NCI-H146 treated with DMSO at 0.1 percent for 48 hours (cell line): ENCODE data around the gene LYSMD3.

Source experiments
- DNase-seq: peaks from one replicate; lab custom pipeline; 2025; ENCODE audit not compliant: unreplicated experiment; lab: John Stamatoyannopoulos, UW

LYSMD3 gene

DNA sequence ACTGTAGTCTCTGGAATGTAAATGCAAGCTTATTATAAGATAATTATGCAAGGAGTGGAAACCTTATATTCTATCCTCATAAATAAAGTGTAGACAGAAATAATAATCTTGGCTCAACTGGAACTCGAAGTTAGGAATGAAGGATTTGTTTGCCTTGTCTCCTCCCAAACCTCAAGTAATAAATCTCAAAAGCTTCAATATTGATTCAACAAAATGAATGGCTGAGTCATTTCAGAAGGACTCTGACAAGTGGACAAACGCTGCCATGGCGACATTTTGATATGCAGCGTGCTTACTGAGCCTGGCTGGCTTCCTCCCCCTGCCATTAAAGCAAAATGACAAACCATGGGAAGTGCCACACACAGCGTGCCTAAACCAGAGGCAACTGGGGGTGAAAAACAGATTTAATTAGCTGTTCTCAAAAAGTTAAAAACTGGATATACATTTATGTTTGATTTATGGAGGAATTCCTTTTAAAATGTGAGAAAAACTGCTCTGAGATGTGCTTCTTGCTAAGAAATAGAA is 18.7 kb upstream of the LYSMD3 start:
- DNase-seq, result peak; percentile 63

DNA sequence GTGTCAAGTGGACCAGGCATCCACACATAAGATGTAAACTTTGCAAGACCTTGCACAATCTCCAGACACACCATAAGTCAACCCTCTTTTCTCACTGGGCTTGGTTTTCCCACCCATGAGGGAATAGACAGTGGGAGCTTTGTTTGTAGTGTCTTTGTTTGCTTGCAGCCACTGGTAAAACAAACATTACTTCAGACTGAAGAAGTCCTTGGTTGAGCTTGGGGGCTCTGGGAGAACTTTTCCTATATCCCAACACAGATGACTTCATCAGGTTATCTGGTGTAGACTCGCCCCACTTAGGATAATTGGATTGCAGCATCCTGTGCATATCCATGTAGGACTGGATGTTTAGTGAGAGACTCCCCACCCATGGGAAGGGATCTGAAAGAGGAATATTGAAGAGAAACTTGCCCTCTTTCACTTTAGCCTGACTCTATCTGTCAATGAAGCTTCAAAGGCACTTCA is 17.7 kb upstream of the LYSMD3 start:
- no peak for DNase-seq

GRCh38 chr5:90546216-90546837 is 16.9 kb upstream of the LYSMD3 start:
- DNase-seq, result no peak

GRCh38 chr5:90545511-90545910 is 16.1 kb upstream of the LYSMD3 start:
- DNase-seq, result no peak

DNA sequence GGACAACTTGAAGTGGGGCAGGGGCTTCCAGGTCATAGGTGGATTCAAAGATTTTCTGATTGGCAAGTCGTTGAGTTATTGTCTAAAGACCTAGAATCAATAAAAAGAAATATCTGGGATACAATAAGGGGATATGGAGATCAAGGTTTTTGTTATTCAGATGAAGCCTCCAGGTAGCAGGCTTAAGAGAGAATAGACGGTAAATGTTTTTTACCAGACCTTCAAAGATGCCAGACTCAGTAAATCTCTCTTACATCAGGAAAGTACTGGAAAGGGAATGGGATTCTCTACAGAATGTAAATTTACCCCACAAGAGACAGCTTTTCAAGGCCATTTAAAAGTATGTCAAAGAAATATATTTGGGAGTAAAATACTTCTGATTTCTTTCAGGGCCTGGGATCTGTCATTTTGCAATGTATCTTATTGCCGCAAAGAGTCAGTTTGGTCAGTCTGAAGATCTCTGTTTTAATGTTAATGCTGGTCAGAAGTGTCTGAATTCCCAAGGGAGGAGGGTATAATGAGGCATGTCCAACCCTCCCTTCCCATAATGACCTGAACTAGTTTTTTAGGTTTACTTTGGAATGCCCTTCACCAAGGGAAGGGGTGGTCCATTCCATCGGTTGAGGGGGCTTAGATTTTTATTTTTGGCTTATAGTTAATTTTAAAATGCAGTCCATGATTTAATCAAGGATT is 13.6 kb upstream of the LYSMD3 start:
- no peak for DNase-seq

GRCh38 chr5:90534922-90535321 is 5.5 kb upstream of the LYSMD3 start:
- DNase-seq, result no peak

DNA sequence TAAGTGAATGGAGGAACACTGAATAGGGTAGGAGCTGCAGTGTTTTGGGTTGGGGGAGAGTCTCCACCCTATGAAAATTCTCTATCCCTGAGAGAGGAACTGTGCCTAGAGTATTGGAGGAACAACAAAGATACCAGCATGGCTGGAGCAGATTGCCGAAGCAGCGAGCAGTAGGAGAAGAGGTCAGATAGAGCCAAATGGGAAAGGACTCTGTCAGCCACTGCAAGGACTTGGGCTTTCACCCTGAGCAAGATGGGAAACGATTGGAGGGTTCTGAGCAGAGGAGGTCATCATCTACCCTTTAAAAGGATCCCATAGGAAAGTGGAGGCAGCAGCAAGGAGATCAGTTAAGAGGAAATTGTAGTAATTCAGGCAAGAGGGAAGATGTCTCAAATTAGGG is 4.4 kb upstream of the LYSMD3 start:
- no peak for DNase-seq

DNA sequence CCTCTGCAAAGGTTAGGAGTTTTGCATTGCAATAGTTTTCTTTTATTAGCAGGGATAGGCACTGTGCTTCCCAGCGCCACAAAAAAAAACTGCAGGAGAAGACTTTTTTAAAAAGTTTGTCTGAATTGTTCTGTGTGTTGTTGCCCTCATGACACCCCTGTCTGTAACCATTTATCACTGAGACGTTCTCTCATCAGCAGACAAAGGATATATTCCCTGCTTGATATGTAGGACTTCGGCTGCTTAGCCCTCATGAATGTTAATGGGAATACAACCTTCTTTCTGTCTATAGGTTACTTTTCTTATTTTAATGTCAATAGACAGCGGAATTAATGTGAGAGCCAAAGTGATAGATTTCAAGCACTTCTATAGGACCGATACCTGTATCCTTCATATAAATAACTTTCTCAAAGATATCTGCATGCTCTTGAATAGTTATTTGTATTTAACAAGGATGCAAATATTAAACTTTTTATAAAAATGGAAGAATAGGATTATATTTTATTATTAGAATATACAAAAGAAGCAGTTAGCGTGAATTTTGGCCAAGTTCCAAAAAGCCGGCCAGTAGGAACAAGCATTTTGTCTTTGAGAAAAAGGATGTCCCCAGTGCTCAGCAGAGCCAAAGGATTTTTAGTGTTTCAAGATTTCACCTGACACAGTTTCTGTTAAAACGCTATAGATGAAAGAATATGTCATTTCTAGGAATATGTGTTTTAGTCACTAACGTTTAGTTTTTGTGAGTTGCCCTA is 1.5 kb upstream of the LYSMD3 start:
- no peak for DNase-seq

DNA sequence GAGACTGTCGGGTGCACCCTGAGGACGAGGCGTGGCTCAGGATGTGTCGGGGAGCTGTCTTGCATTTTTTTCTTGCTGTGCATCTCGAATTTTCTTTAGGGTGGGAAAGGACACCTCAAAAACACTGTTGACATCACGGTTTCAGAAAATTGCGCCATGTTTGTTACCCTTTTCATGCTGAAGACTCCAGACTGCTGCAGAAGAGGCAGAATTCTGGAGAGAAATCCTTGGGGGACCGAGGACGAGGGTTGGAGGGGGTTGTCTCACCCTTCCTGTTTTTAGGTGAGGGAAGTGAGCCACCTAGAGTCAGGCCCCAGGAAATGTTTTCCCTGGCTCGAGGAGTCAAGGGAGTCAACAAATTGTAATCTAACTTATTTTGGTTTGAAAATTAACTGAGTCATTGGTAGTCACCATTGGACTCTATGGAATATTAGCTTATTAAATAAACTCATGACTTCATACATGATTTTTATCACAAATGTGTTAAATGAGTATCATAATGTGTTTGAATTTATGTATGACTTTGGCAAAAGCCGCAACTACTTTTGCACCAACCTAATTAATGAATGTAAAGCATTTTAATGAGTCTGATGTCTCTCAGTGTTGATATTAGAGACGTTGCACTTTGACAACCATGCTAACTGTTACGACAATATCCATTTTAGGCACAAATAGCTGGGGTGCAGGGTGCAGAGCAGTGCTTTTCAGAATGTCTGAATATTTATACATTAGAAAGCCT is 724 bp upstream of the LYSMD3 start:
- peak; percentile 61 for DNase-seq

DNA sequence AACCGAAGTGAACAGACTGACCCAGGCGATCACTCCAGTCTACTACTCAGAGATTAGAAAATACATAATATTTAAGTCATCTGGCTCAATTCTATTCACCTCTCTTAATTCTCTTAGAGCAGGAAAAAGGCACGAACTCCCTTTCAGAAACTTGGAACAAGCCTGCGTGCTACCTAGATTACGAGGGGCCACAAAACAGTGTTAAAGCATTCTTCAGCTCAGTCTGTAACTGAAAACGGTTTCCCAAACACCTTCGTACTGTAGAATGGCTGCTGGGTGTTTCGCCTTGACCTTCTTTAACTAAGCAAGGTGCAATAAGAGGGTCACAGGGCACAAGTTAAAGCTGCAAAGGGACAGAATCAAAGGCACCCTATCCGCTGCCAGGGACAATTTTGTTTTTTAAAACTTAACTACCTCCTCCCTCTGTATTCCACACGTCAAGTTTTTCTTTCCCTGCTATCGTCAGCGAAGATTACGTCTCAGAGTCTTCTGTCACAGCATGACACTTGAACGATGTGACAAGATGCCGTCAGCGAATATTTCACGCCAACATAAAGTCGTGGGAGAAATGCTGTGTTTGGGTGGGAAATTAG is 687 bp downstream of the LYSMD3 start:
- DNase-seq, result no peak

- no peak for DNase-seq
Observed at GRCh38 chr5:90519081-90519480, 10.3 kb downstream of the LYSMD3 start.

- peak; percentile 38 for DNase-seq
Observed at GRCh38 chr5:90518661-90519060, 10.7 kb downstream of the LYSMD3 start.

DNA sequence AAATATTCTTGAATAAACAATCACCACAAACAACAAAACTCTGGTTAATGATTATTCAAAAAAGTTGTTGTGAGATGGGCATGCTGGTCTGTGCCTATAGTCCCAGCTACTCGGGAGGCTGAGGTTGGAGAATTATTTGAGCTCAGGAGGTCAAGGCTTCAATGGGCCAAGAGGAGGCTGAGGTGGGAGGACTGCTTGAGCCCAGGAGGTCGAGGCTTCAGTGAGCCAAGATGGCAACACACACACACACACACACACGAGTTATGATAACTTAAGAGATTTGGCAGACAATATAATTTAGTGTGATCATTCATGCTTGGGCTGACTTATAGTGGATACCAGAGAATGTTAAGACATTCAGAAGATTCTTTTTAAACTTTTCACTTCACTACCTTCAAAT is 14.9 kb downstream of the LYSMD3 start:
- DNase-seq, result no peak

GRCh38 chr5:90510438-90510837 is 18.9 kb downstream of the LYSMD3 start:
- DNase-seq, result no peak

DNA sequence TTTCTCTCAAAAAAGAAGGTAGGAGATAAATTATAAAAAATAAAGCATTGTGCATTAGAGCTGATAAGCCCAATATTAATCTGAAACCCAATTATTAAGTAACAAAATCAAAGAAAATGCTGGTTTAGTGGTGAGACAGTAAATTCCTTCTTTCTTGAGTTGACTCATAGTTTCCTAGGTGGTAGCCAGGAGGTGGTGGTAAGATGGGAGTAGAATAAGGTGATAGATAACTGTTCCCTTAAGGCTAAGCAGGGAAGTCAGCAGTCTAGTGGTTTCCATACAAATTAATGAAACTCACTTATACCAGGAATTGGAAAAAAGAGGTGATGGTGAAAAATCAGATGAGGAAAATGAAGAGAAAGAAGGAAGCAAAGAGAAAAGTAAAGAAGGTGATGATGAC is 23.2 kb downstream of the LYSMD3 start:
- no peak for DNase-seq

- no peak for DNase-seq
Observed at GRCh38 chr5:90504743-90505142, 24.6 kb downstream of the LYSMD3 start.

GRCh38 chr5:90503596-90503995 is 25.8 kb downstream of the LYSMD3 start:
- no peak for DNase-seq

- no peak for DNase-seq
Observed at GRCh38 chr5:90495146-90495545, 34.2 kb downstream of the LYSMD3 start.

DNA sequence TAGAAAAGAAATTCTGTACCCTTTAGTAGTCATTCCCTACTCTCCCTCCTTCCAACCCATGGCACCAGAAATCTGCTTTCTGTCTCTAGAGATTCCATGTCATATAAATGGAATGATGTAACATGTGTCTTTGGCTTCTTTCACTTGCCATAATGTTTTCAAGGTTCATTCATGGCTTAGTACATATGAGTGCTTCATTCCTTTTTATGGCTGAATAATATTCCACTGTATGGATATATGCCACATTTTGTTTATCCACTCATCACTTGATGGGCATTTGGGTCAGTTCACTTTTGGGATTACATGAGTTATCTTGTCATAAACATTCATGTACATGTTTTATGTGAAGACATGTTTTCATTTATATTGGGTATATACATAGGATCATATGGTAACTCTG is 35.3 kb downstream of the LYSMD3 start:
- no peak for DNase-seq

GRCh38 chr5:90488791-90489190 is 40.6 kb downstream of the LYSMD3 start:
- no peak for DNase-seq

DNA sequence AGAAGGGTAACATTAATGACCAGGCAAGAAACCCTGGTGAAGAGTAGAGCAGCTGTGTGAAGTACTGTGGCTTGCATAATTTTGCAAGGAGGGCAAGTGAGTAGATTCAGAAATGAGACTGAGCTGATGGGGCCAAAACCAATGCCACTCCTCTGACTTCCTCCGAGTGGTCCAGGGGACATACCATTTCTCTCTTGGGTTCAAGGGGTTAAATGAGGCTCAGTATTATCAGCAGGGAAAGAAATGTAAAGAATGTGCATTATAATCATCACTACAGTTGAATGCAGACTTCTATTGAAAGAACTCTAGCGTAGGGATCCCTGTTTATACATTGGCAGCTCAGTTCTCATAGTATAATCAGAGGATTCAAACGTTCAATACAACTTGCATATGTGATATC is 44.8 kb downstream of the LYSMD3 start:
- no peak for DNase-seq
